ENCODE measurements around the gene ZDHHC14.
A peak's percentile ranks its signal among the peaks of the same experiment; 100 is the strongest.
"Not testable (repeated sequence)": the region's sequence is repeated elsewhere in the genome, so short reads cannot be mapped to it uniquely, and the experiment has no call there.

The ZDHHC14 gene

GRCh38 chr6:157688960-157689599 lies 308.1 kb downstream of the ZDHHC14 start:
- DNase-seq, result peak; percentile 67
- H3K4me3 ChIP-seq (ENCODE audit: low read depth, low read length), result no peak overlapping the region

GRCh38 chr6:157689875-157690274 lies 308.9 kb downstream of the ZDHHC14 start:
- Histone ChIP-seq H3K27me3 (ENCODE audit: insufficient read depth, low read depth, severe bottlenecking) (no peaks in the 10 kb centered on the region), H3K9me3 (ENCODE audit: severe bottlenecking) (no peaks in the 10 kb centered on the region), H3K36me3 (no peaks in the 10 kb centered on the region), H3K27ac (no peak overlapping the region), H3K4me3 (ENCODE audit: low read depth, low read length) (no peak overlapping the region)
- no peak for DNase-seq
- no peak for TF ChIP-seq CTCF (IDR thresholded peaks at IDR 0.05; ENCODE audit: low read depth, low read length)

More at GRCh38 chr6:157688960-157689599, 308.1 kb downstream of the ZDHHC14 start:
- Histone ChIP-seq H3K27me3 (ENCODE audit: insufficient read depth, low read depth, severe bottlenecking) (no peaks in the 10 kb centered on the region), H3K27ac (no peak overlapping the region), H3K36me3 (no peaks in the 10 kb centered on the region), H3K9me3 (ENCODE audit: severe bottlenecking) (no peaks in the 10 kb centered on the region)
- TF ChIP-seq CTCF (IDR thresholded peaks at IDR 0.05; ENCODE audit: low read depth, low read length), result peak; percentile 51

- no peaks in the 10 kb centered on the region for H3K27me3 ChIP-seq (ENCODE audit: insufficient read depth, low read depth, severe bottlenecking)
- no peak overlapping the region for H3K4me3 ChIP-seq (ENCODE audit: low read depth, low read length)
- no peak for TF ChIP-seq CTCF (IDR thresholded peaks at IDR 0.05; ENCODE audit: low read depth, low read length)
Observed at GRCh38 chr6:157690441-157691210, 309.6 kb downstream of the ZDHHC14 start.

GRCh38 chr6:157691621-157692020 lies 310.6 kb downstream of the ZDHHC14 start:
- H3K27me3 ChIP-seq (ENCODE audit: insufficient read depth, low read depth, severe bottlenecking); H3K4me3 ChIP-seq (ENCODE audit: low read depth, low read length); H3K27ac ChIP-seq; H3K36me3 ChIP-seq; DNase-seq; H3K9me3 ChIP-seq (ENCODE audit: severe bottlenecking): not testable (repeated sequence)

More at GRCh38 chr6:157690441-157691210, 309.6 kb downstream of the ZDHHC14 start:
- no peak overlapping the region for H3K27ac ChIP-seq
- DNase-seq, result no peak
- no peaks in the 10 kb centered on the region for H3K9me3 ChIP-seq (ENCODE audit: severe bottlenecking)
- no peaks in the 10 kb centered on the region for H3K36me3 ChIP-seq

- Histone ChIP-seq H3K9me3 (ENCODE audit: severe bottlenecking) (no peaks in the 10 kb centered on the region), H3K27me3 (ENCODE audit: insufficient read depth, low read depth, severe bottlenecking) (no peaks in the 10 kb centered on the region), H3K27ac (no peak overlapping the region), H3K4me3 (ENCODE audit: low read depth, low read length) (no peak overlapping the region), H3K36me3 (no peaks in the 10 kb centered on the region)
- TF ChIP-seq CTCF (IDR thresholded peaks at IDR 0.05; ENCODE audit: low read depth, low read length), result no peak
- no peak for DNase-seq
Observed at GRCh38 chr6:157693867-157694266, 312.9 kb downstream of the ZDHHC14 start.

GRCh38 chr6:157695301-157696040 lies 314.5 kb downstream of the ZDHHC14 start:
- Histone ChIP-seq H3K36me3 (no peaks in the 10 kb centered on the region), H3K27me3 (ENCODE audit: insufficient read depth, low read depth, severe bottlenecking) (no peaks in the 10 kb centered on the region), H3K4me3 (ENCODE audit: low read depth, low read length) (no peak overlapping the region), H3K27ac (no peak overlapping the region), H3K9me3 (ENCODE audit: severe bottlenecking) (no peaks in the 10 kb centered on the region)
- no peak for TF ChIP-seq CTCF (IDR thresholded peaks at IDR 0.05; ENCODE audit: low read depth, low read length)
- no peak for DNase-seq
